NT2/D1 (cell line): ENCODE measurements around the gene NOM1.

Experiments used
- SUZ12 ChIP-seq: IDR thresholded peaks from 2 replicates; pipeline ENCODE4 v1.6.1; 2011; ENCODE audit not compliant: insufficient read length, insufficient read depth; ENCODE audit errors: extremely low read depth
- YY1 ChIP-seq: IDR thresholded peaks from 2 replicates; pipeline ENCODE4 v1.6.1; 2011; ENCODE audit not compliant: insufficient read length, insufficient read depth
- ZNF274 ChIP-seq: IDR thresholded peaks from 2 replicates; pipeline ENCODE4 v1.6.1; 2011; ENCODE audit warnings: mild to moderate bottlenecking, low read depth, low read length

DNA sequence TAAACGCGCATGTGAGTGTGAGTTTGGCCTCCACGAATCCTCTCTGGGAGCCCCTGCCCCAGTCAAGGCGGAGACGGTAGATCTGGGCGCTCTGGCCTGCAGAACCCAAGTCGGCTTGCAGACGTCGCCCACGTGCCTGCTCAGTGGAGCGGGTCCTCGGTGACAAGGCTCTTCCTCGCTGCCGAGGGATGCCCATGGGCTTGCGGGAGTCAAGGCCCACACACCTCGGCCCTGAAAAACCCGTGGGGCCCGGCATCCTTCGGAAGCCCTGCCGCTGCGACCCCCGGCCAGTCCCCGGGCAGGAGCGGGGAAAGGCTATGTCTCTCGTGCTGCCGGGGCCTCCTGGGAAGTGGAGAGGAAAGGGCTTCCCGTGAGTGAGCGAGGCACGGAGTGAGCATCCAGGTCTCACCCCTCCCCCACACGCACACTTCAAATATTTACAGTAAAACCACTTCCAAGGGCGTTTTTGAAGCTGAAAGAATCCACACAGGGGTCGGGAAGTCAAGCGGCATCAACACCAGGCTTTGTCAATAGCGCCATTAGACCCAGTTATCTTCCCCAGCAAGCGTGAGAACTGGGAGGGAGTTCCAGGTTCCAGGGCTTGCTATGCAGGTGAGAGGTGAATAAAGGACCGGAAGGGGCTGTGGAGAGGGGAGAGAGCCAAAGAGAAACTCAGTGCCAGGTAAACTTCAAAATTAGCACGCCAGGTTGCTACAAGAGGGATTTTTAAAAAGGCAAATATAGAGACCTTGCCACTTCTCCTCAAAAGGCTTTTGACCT is 62.0 kb downstream of the NOM1 start:
- TF ChIP-seq ZNF274: no peak
- TF ChIP-seq YY1: no peak
- TF ChIP-seq SUZ12: no peak
